ENCODE data around the gene SPSB4.

The SPSB4 gene

GRCh38 chr3:141170678-141171295 lies 119.6 kb downstream of the SPSB4 start:
- DNase-seq = no peak

GRCh38 chr3:141174674-141175073 lies 123.5 kb downstream of the SPSB4 start:
- DNase-seq = no peak

GRCh38 chr3:141176775-141177174 lies 125.6 kb downstream of the SPSB4 start:
- no peak for DNase-seq

- DNase-seq = no peak
Measured at GRCh38 chr3:141178026-141178425, 126.9 kb downstream of the SPSB4 start.

- no peak for DNase-seq
Measured at GRCh38 chr3:141178551-141178950, 127.4 kb downstream of the SPSB4 start.

GRCh38 chr3:141179983-141180382 lies 128.8 kb downstream of the SPSB4 start:
- DNase-seq = no peak

GRCh38 chr3:141181196-141181595 lies 130.0 kb downstream of the SPSB4 start:
- no peak for DNase-seq

- no peak for DNase-seq
Measured at GRCh38 chr3:141181819-141182218, 130.7 kb downstream of the SPSB4 start.

- DNase-seq = no peak
Measured at GRCh38 chr3:141183606-141184005, 132.5 kb downstream of the SPSB4 start.

- no peak for DNase-seq
Measured at GRCh38 chr3:141184430-141184829, 133.3 kb downstream of the SPSB4 start.

GRCh38 chr3:141191097-141191749 lies 140.1 kb downstream of the SPSB4 start:
- no peak for DNase-seq

GRCh38 chr3:141192345-141192744 lies 141.2 kb downstream of the SPSB4 start:
- peak; percentile 91 for DNase-seq

- DNase-seq = no peak
Measured at GRCh38 chr3:141193066-141193830, 142.1 kb downstream of the SPSB4 start.

Measured in NCI-H1105 treated with DMSO at 0.1 percent for 48 hours (cell line).